Measurements from ENCODE around the gene CDKN1A.
"Not testable (repeated sequence)": the region's sequence is repeated elsewhere in the genome, so short reads cannot be mapped to it uniquely, and the experiment has no call there.

Gene CDKN1A

GRCh38 chr6:36678488-36679042, at the start of gene CDKN1A:
TSS of gene CDKN1A (plus strand) at chr6:36678714. CDS start at chr6:36684102, 5,388 bp downstream.
- DNase-seq = peak; percentile 81

- DNase-seq = no peak
Observed at GRCh38 chr6:36629784-36630183, 48.7 kb upstream of the CDKN1A start.

DNA sequence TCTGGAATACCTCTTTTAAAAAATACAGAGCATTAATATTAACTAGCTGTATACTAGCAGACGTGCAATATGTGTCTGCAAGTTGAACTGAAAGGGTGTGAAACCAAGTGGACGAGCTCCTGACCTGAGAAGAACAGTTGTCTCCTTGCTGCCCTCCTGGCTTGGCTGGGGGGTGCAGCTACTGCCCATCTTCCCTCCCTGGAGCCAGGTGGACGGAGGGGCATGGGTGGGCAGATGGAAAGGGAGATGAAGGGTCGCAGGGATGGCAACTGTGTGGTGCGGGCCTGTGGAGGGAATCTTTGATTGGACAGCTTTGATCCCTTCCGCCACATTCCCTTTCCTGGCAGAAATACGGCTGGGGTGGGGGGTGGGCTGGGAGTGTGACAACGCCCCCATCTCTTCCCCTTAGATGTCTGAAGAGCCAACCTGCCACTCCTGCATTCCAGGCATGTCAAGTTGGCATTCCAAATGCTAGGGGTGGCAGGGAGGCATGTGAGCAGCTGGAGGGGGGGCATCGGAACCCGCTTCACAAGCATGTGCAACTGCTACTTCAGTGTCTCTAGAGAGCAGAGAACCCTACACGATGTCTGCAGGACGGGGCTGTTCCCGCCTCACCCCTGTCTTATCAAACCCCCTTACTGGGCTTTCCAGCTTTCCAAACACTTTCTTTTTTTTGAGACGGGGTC, 47.0 kb upstream of the CDKN1A start:
- no peak for DNase-seq

DNA sequence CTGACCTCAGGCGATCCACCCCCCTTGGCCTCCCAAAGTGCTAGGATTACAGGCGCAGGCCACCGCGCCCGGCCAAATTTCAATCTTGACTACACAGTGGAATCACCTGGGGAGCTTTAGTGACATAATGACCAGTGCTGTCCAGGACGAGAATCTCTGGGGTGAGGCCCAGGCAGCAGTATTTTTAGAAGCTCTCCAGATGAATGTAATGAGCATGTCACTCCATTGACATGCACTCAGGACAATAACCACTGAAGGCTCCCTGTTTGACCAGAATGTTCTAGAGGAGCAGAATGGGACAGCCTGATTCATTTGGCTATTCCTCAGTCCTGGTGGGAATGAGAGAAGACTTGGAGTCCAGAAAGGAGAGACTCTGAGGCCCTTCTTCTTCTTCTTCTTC, 45.1 kb upstream of the CDKN1A start:
- no peak for DNase-seq

- no peak for DNase-seq
Observed at GRCh38 chr6:36633915-36634314, 44.6 kb upstream of the CDKN1A start.

GRCh38 chr6:36634317-36635108, 44.0 kb upstream of the CDKN1A start:
- no peak for DNase-seq

DNA sequence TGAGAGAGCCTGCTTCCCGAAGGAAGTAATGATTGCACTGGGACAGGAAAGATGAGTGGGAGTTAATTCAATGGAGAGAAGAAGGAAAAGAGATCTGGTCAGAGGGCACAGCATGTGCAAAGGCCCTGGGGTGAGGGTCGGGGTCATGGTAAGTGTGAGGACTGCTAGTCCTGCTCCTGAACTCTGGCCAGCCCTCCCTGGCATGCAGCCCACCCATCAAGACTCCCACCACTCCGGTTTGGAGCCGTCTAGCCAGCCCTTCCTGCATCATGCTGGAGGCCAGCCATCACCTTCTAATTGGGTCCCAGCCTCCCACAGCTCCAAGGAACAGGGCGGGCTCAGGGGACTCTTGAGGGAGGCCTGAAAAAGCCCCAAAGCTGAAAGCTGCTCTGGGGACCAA, 42.2 kb upstream of the CDKN1A start:
- DNase-seq = no peak

- no peak for DNase-seq
Observed at GRCh38 chr6:36636687-36637418, 41.7 kb upstream of the CDKN1A start.

DNA sequence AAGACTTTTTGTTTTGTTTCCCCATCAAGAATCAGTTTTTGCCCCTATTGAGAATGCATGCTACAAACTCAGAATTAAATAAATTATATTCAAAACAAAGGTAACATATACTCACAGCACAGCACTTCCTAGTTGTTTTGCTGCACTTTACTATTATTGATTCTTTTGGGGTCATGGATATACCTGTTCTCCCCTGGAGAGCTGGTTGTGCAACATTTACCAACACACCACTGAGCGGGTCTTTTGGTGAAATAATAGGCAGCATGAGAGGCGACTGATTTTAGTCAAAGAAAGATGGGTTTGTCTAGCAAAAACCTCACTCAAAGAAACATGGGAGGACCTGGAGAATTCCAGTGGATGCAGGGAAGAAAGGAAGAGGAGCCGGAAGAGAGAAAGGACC, 39.9 kb upstream of the CDKN1A start:
- DNase-seq = no peak

DNA sequence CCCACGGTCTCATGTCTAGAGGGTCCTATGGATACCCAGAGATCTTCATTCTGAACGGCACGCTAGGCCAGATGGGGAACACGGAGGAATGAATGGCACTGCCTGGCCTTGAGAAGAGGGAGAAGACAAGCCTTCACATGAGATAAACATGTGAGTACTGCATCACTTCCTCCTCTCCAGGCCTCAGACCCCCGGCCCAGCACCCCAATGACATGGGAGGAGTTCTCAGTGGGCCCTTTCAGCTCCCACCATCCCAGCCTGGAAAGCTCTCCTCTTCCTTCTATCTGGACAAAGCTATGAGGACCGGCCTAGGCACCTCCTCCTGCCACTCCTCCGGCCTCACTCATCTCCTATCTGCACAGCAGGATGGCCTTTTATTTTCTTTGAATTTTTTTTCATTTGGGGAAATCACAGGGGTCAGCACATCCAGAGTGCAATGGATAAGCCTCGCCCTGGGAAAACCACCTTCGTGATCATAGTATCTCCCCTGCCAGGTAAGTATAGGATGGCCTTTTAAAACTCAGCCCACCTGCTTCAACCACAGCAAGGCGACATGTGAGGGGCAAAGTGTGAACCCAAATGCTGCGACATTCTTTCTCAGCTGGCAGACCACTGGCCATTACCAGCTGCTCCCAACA, 39.2 kb upstream of the CDKN1A start:
- no peak for DNase-seq

- no peak for DNase-seq
Observed at GRCh38 chr6:36641543-36641942, 37.0 kb upstream of the CDKN1A start.

- no peak for DNase-seq
Observed at GRCh38 chr6:36642913-36643817, 35.3 kb upstream of the CDKN1A start.

DNA sequence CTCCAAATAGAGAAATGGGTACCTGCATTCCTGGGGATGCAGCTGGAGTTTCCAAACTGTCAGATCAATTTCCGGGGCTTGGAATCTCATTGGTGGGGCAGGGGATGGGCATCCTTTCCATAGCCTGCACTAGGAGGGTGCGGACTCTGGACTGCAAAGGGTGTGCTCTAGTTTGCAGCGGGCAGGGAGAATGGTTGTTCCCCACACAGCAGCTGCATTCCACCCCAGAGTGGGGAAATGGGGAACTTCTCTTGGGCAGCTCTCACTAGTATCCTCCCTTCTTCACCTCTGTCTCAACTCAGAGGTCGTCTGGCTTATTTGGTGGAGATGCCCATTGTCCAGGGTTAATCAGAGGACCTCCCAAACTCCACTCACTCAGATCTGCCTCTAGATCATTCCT, 34.5 kb upstream of the CDKN1A start:
- no peak for DNase-seq

- DNase-seq = no peak
Observed at GRCh38 chr6:36649086-36649485, 29.4 kb upstream of the CDKN1A start.

- no peak for DNase-seq
Observed at GRCh38 chr6:36649701-36650484, 28.6 kb upstream of the CDKN1A start.

GRCh38 chr6:36650848-36651478, 27.6 kb upstream of the CDKN1A start:
- DNase-seq = no peak

GRCh38 chr6:36651659-36652379, 26.7 kb upstream of the CDKN1A start:
- no peak for DNase-seq

GRCh38 chr6:36654469-36654868, 24.0 kb upstream of the CDKN1A start:
- not testable (repeated sequence) for DNase-seq

- no peak for DNase-seq
Observed at GRCh38 chr6:36655085-36655724, 23.3 kb upstream of the CDKN1A start.

Data from activated T-cell treated with anti-CD3 and anti-CD28 coated beads, Interleukin-2, amount 50 U/mL, for 1 hour (primary cell).